HG03139 (cell line): Measurements from ENCODE around the gene TTC29.
"Not testable (repeated sequence)": the region's sequence is repeated elsewhere in the genome, so short reads cannot be mapped to it uniquely, and the experiment has no call there.

Experiments
- ATAC-seq: cut with Tn5 transposase; IDR thresholded peaks from one replicate; pipeline ENCODE4 v1.9.1; 2021; ENCODE audit not compliant: unreplicated experiment

TTC29 gene

GRCh38 chr4:146857298-146857697 is 88.4 kb downstream of the TTC29 start:
- no peak for ATAC-seq

- ATAC-seq: no peak
Observed at GRCh38 chr4:146855761-146856160, 89.9 kb downstream of the TTC29 start.

GRCh38 chr4:146852360-146852759 is 93.3 kb downstream of the TTC29 start:
- no peak for ATAC-seq

- no peak for ATAC-seq
Observed at GRCh38 chr4:146847345-146847744, 98.3 kb downstream of the TTC29 start.

GRCh38 chr4:146846882-146847281 is 98.8 kb downstream of the TTC29 start:
- no peak for ATAC-seq

- ATAC-seq: no peak
Observed at GRCh38 chr4:146844761-146845160, 100.9 kb downstream of the TTC29 start.

GRCh38 chr4:146842876-146843275 is 102.8 kb downstream of the TTC29 start:
- no peak for ATAC-seq

GRCh38 chr4:146840731-146841130 is 104.9 kb downstream of the TTC29 start:
- ATAC-seq: no peak

GRCh38 chr4:146835096-146835495 is 110.6 kb downstream of the TTC29 start:
- ATAC-seq: no peak

GRCh38 chr4:146834263-146835034 is 111.2 kb downstream of the TTC29 start:
- ATAC-seq: no peak

GRCh38 chr4:146833530-146833929 is 112.1 kb downstream of the TTC29 start:
- no peak for ATAC-seq

- ATAC-seq: not testable (repeated sequence)
Observed at GRCh38 chr4:146822980-146823379, 122.7 kb downstream of the TTC29 start.

GRCh38 chr4:146814750-146815149 is 130.9 kb downstream of the TTC29 start:
- ATAC-seq: no peak

- no peak for ATAC-seq
Observed at GRCh38 chr4:146795711-146796110, 150.0 kb downstream of the TTC29 start.

GRCh38 chr4:146793727-146794126 is 151.9 kb downstream of the TTC29 start:
- ATAC-seq: no peak

GRCh38 chr4:146791439-146791838 is 154.2 kb downstream of the TTC29 start:
- no peak for ATAC-seq

- ATAC-seq: no peak
Observed at GRCh38 chr4:146790515-146790914, 155.1 kb downstream of the TTC29 start.

GRCh38 chr4:146787731-146788130 is 157.9 kb downstream of the TTC29 start:
- ATAC-seq: no peak

GRCh38 chr4:146776691-146777090 is 169.0 kb downstream of the TTC29 start:
- ATAC-seq: no peak

GRCh38 chr4:146763560-146763959 is 182.1 kb downstream of the TTC29 start:
- no peak for ATAC-seq

GRCh38 chr4:146762016-146762415 is 183.6 kb downstream of the TTC29 start:
- no peak for ATAC-seq

- no peak for ATAC-seq
Observed at GRCh38 chr4:146742416-146742815, 203.2 kb downstream of the TTC29 start.

GRCh38 chr4:146739182-146739581 is 206.5 kb downstream of the TTC29 start:
- no peak for ATAC-seq
